Skeletal muscle cell (primary cell): ENCODE results near the gene BEND2.

ENCODE experiments used
- DNase-seq: peaks from one replicate; pipeline ENCODE4 v3.0.0-alpha.2; 2010; ENCODE audit warnings: low read depth
- H3K4me3 ChIP-seq: 2 replicates; pipeline ENCODE4 v1.5.1; 2011; ENCODE audit warnings: low read depth, mild to moderate bottlenecking, control low read depth, low read length, moderate library complexity

BEND2 gene

GRCh38 chrX:18149454-18149853 lies 71.2 kb downstream of the BEND2 start:
- no peak for DNase-seq
- H3K4me3 ChIP-seq: no peak overlapping the region

GRCh38 chrX:18146954-18147353 lies 73.7 kb downstream of the BEND2 start:
- no peak for DNase-seq
- no peak overlapping the region for H3K4me3 ChIP-seq

GRCh38 chrX:18146009-18146408 lies 74.7 kb downstream of the BEND2 start:
- no peak for DNase-seq
- no peak overlapping the region for H3K4me3 ChIP-seq

GRCh38 chrX:18136816-18137215 lies 83.9 kb downstream of the BEND2 start:
- no peak overlapping the region for H3K4me3 ChIP-seq
- DNase-seq: no peak

GRCh38 chrX:18133605-18134004 lies 87.1 kb downstream of the BEND2 start:
- no peak for DNase-seq
- H3K4me3 ChIP-seq: no peak overlapping the region

- DNase-seq: no peak
- H3K4me3 ChIP-seq: no peak overlapping the region
These were observed 91.0 kb downstream of the BEND2 start for GRCh38 chrX:18129690-18130089.

GRCh38 chrX:18126971-18127370 lies 93.7 kb downstream of the BEND2 start:
- DNase-seq: no peak
- H3K4me3 ChIP-seq: no peak overlapping the region

GRCh38 chrX:18119856-18120255 lies 100.8 kb downstream of the BEND2 start:
- DNase-seq: no peak
- H3K4me3 ChIP-seq: no peak overlapping the region
